ENCODE measurements around the gene C4orf17.

- TF ChIP-seq CTCF (conservative IDR thresholded peaks at IDR 0.05) (no peak), ZFX (IDR thresholded peaks at IDR 0.05) (no peak)
Observed at GRCh38 chr4:99587309-99587708, 76.5 kb downstream of the C4orf17 start.
